GM18858 (cell line): Measurements from ENCODE around the gene NAA35.
"Not testable (repeated sequence)": the region's sequence is repeated elsewhere in the genome, so short reads cannot be mapped to it uniquely, and the experiment has no call there.

Experiments
- ATAC-seq: cut with Tn5 transposase; IDR thresholded peaks from one replicate; pipeline ENCODE4 v1.9.1; 2021; ENCODE audit not compliant: unreplicated experiment

The NAA35 gene

GRCh38 chr9:86022687-86023266 lies 81.8 kb downstream of the NAA35 start:
- ATAC-seq: no peak

GRCh38 chr9:86027767-86028166 lies 86.8 kb downstream of the NAA35 start:
- ATAC-seq: no peak

GRCh38 chr9:86034863-86035734 lies 94.2 kb downstream of the NAA35 start:
- ATAC-seq: no peak

- no peak for ATAC-seq
Observed at GRCh38 chr9:86035827-86036440, 95.0 kb downstream of the NAA35 start.

GRCh38 chr9:86036555-86036954 lies 95.6 kb downstream of the NAA35 start:
- ATAC-seq: no peak

- no peak for ATAC-seq
Observed at GRCh38 chr9:86039991-86040860, 99.3 kb downstream of the NAA35 start.

- ATAC-seq: no peak
Observed at GRCh38 chr9:86040861-86041155, 99.9 kb downstream of the NAA35 start.

- ATAC-seq: no peak
Observed at GRCh38 chr9:86041311-86041741, 100.4 kb downstream of the NAA35 start.

- ATAC-seq: no peak
Observed at GRCh38 chr9:86042199-86042978, 101.4 kb downstream of the NAA35 start.

- no peak for ATAC-seq
Observed at GRCh38 chr9:86043586-86043985, 102.6 kb downstream of the NAA35 start.

- ATAC-seq: no peak
Observed at GRCh38 chr9:86043999-86044398, 103.1 kb downstream of the NAA35 start.

- ATAC-seq: no peak
Observed at GRCh38 chr9:86045654-86046053, 104.7 kb downstream of the NAA35 start.

- no peak for ATAC-seq
Observed at GRCh38 chr9:86046071-86046636, 105.2 kb downstream of the NAA35 start.

- no peak for ATAC-seq
Observed at GRCh38 chr9:86046930-86047341, 106.0 kb downstream of the NAA35 start.

GRCh38 chr9:86047361-86047760 lies 106.4 kb downstream of the NAA35 start:
- ATAC-seq: no peak

GRCh38 chr9:86048018-86048742 lies 107.2 kb downstream of the NAA35 start:
- ATAC-seq: not testable (repeated sequence)

- ATAC-seq: no peak
Observed at GRCh38 chr9:86052556-86053468, 111.9 kb downstream of the NAA35 start.

GRCh38 chr9:86054695-86055094 lies 113.7 kb downstream of the NAA35 start:
- ATAC-seq: no peak
